Esophagus (tissue), 2 donors: ENCODE measurements around the gene PTTG1IP. TPM values are rescaled to one million over a fixed set of nuclear protein-coding genes. Genes with fewer than 3 reads are reported as not detected.

Experiments used
- H3K27ac ChIP-seq, 2 donors: one replicate each; pipeline ENCODE4 v1.5.1; 2013; ENCODE audit warnings: low read depth in 2 of 2, mild to moderate bottlenecking in 2 of 2, inconsistent platforms in 1 of 2, low read length in 1 of 2, moderate library complexity in 1 of 2
- H3K27me3 ChIP-seq, 2 donors: one replicate each; pipeline ENCODE4 v1.6.1; 2013; ENCODE audit warnings: low read length in 2 of 2, control low read depth in 1 of 2, mild to moderate bottlenecking in 1 of 2; ENCODE audit not compliant: insufficient read depth in 2 of 2, control insufficient read depth in 1 of 2
- H3K36me3 ChIP-seq, 2 donors: one replicate each; pipeline ENCODE4 v1.6.1; 2013; ENCODE audit warnings: low read length in 1 of 2; ENCODE audit not compliant: control insufficient read depth in 2 of 2, insufficient read depth in 2 of 2
- H3K4me1 ChIP-seq, 2 donors: one replicate each; pipeline ENCODE4 v1.6.1; 2013; ENCODE audit warnings: low read length in 1 of 2; ENCODE audit not compliant: control insufficient read depth in 2 of 2, insufficient read depth in 2 of 2
- H3K4me3 ChIP-seq, 2 donors: one replicate each; pipeline ENCODE4 v1.5.1; 2013; ENCODE audit warnings: low read length in 2 of 2, mild to moderate bottlenecking in 2 of 2, low read depth in 1 of 2, moderate library complexity in 1 of 2
- H3K9me3 ChIP-seq, 2 donors: one replicate each; pipeline ENCODE4 v1.6.1; 2013; ENCODE audit warnings: mild to moderate bottlenecking in 2 of 2, low read depth in 1 of 2, low read length in 1 of 2, moderate library complexity in 1 of 2; ENCODE audit not compliant: control insufficient read depth in 2 of 2, insufficient read depth in 1 of 2
- WGBS, 2 donors: extraction: QIAGEN DNeasy Blood & Tissue Kit; methylation state at CpG; one replicate each; pipeline ENCODE4 v1.1.7; 2013; 5-methylcytosine and 5-hydroxymethylcytosine counted together
- polyA plus RNA-seq, 2 donors: library from polyadenylated mRNA; stranded (reverse); fragments of 200-250 nt; gene quantifications; one replicate each; pipeline ENCODE4 v1.2.3, GENCODE V29; 2013
- donor health status: healthy with polysubstance abuse.
- donor health status: Bipolar disorder and iron deficiency.

PTTG1IP gene
- polyA plus RNA-seq, 2 donors = 45.8 to 47.4 TPM

- H3K4me3 ChIP-seq = no peak overlapping the region
- H3K27me3 ChIP-seq = no peaks in the 10 kb centered on the region
- H3K36me3 ChIP-seq = no peaks in the 10 kb centered on the region
- WGBS, 2 donors = 92 to 96% methylated on average over 9 of the region's 9 CpGs
- no peak overlapping the region for H3K27ac ChIP-seq
- peaks cover 6 to 21% of the 10 kb centered on the region in 2 donors for H3K4me1 ChIP-seq
- peaks cover 0 to 2% of the 10 kb centered on the region in 2 donors for H3K9me3 ChIP-seq
Observed at GRCh38 chr21:44909719-44910118, 36.2 kb upstream of the PTTG1IP start.

GRCh38 chr21:44908908-44909307 lies 35.4 kb upstream of the PTTG1IP start:
- Histone ChIP-seq H3K4me3 (no peak overlapping the region), H3K4me1 (peaks cover 6 to 21% of the 10 kb centered on the region in 2 donors), H3K27ac (peak overlapping the region in 1 of 2 donors; percentile 46), H3K36me3 (no peaks in the 10 kb centered on the region), H3K9me3 (peaks cover 0 to 2% of the 10 kb centered on the region in 2 donors), H3K27me3 (no peaks in the 10 kb centered on the region)
- WGBS, 2 donors = 91 to 92% methylated on average over 21 of the region's 21 CpGs

GRCh38 chr21:44907966-44908895 lies 34.7 kb upstream of the PTTG1IP start:
- WGBS, 2 donors = 66 to 70% methylated on average over 25 of the region's 25 CpGs
- H3K27ac ChIP-seq = peak overlapping the region in 1 of 2 donors; percentile 46
- H3K4me1 ChIP-seq = peaks cover 6 to 17% of the 10 kb centered on the region in 2 donors
- H3K4me3 ChIP-seq = no peak overlapping the region
- H3K9me3 ChIP-seq = peaks cover 0 to 2% of the 10 kb centered on the region in 2 donors
- H3K27me3 ChIP-seq = no peaks in the 10 kb centered on the region
- no peaks in the 10 kb centered on the region for H3K36me3 ChIP-seq

GRCh38 chr21:44907225-44907965 lies 33.9 kb upstream of the PTTG1IP start:
- Histone ChIP-seq H3K9me3 (peaks cover under 1 to 2% of the 10 kb centered on the region in 2 donors), H3K4me1 (peaks cover 6 to 17% of the 10 kb centered on the region in 2 donors), H3K27ac (peak overlapping the region in 1 of 2 donors; percentile 50), H3K27me3 (no peaks in the 10 kb centered on the region), H3K4me3 (no peak overlapping the region), H3K36me3 (no peaks in the 10 kb centered on the region)
- 67 to 70% methylated on average over 16 of the region's 16 CpGs for WGBS, 2 donors

GRCh38 chr21:44905728-44906090 lies 32.2 kb upstream of the PTTG1IP start:
- Histone ChIP-seq H3K27me3 (no peaks in the 10 kb centered on the region), H3K4me3 (no peak overlapping the region), H3K9me3 (peaks cover 2 to 4% of the 10 kb centered on the region in 2 donors), H3K36me3 (peaks cover 0 to 2% of the 10 kb centered on the region in 2 donors), H3K4me1 (peaks cover 0 to 11% of the 10 kb centered on the region in 2 donors), H3K27ac (no peak overlapping the region)
- 81 to 88% methylated on average over 7 of the region's 7 CpGs for WGBS, 2 donors

- H3K27me3 ChIP-seq = no peaks in the 10 kb centered on the region
- peaks cover 2 to 4% of the 10 kb centered on the region in 2 donors for H3K9me3 ChIP-seq
- no peak overlapping the region for H3K4me3 ChIP-seq
- peaks cover 0 to 2% of the 10 kb centered on the region in 2 donors for H3K36me3 ChIP-seq
- WGBS, 2 donors = 89 to 92% methylated on average over 22 of the region's 22 CpGs
- no peak overlapping the region for H3K27ac ChIP-seq
- peaks cover 0 to 9% of the 10 kb centered on the region in 2 donors for H3K4me1 ChIP-seq
Observed at GRCh38 chr21:44905016-44905727, 31.7 kb upstream of the PTTG1IP start.

GRCh38 chr21:44904141-44904923 lies 30.8 kb upstream of the PTTG1IP start:
- no peak overlapping the region for H3K4me3 ChIP-seq
- H3K27ac ChIP-seq = no peak overlapping the region
- no peaks in the 10 kb centered on the region for H3K27me3 ChIP-seq
- H3K36me3 ChIP-seq = peaks cover 0 to 2% of the 10 kb centered on the region in 2 donors
- peaks cover 0 to 9% of the 10 kb centered on the region in 2 donors for H3K4me1 ChIP-seq
- peaks cover 2 to 4% of the 10 kb centered on the region in 2 donors for H3K9me3 ChIP-seq
- WGBS, 2 donors = 91 to 96% methylated on average over 14 of the region's 14 CpGs

GRCh38 chr21:44903689-44904088 lies 30.2 kb upstream of the PTTG1IP start:
- Histone ChIP-seq H3K9me3 (peaks cover 0 to 4% of the 10 kb centered on the region in 2 donors), H3K4me3 (no peak overlapping the region), H3K27ac (no peak overlapping the region), H3K36me3 (peaks cover 0 to 2% of the 10 kb centered on the region in 2 donors), H3K4me1 (peaks cover 0 to 9% of the 10 kb centered on the region in 2 donors), H3K27me3 (no peaks in the 10 kb centered on the region)
- WGBS, 2 donors = 81 to 89% methylated on average over 22 of the region's 22 CpGs
